Progenitor cell of endocrine pancreas (in vitro differentiated cells): ENCODE measurements around the gene TUBD1. TPM values are rescaled to one million over a fixed set of nuclear protein-coding genes. Genes with fewer than 3 reads are reported as not detected.

Experiments used
- DNase-seq: peaks from one replicate; pipeline ENCODE4 v3.0.0; 2021; ENCODE audit warnings: low spot score; ENCODE audit not compliant: unreplicated experiment
- H3K27ac Mint-ChIP-seq: 2 replicates; pipeline ENCODE4 v1.8.0; 2021; ENCODE audit warnings: mild to moderate bottlenecking, moderate library complexity, mixed read lengths
- H3K27me3 Mint-ChIP-seq: 2 replicates; pipeline ENCODE4 v1.8.0; 2021; ENCODE audit warnings: mixed read lengths
- H3K36me3 Mint-ChIP-seq: 2 replicates; pipeline ENCODE4 v1.8.0; 2022; ENCODE audit warnings: mixed read lengths; ENCODE audit not compliant: insufficient read depth
- H3K4me1 Mint-ChIP-seq: 2 replicates; pipeline ENCODE4 v1.8.0; 2021; ENCODE audit warnings: low read depth, mixed read lengths
- H3K4me3 Mint-ChIP-seq: 2 replicates; pipeline ENCODE4 v1.8.0; 2021; ENCODE audit warnings: low read depth, mild to moderate bottlenecking, moderate library complexity, mixed read lengths
- H3K9me3 Mint-ChIP-seq: 2 replicates; pipeline ENCODE4 v1.8.0; 2021; ENCODE audit warnings: low read depth, mixed read lengths
- CTCF ChIP-seq: fragments of 200-600 bp; sonication (generic); IDR thresholded peaks from one replicate; pipeline ENCODE4 v1.5.0; 2021; ENCODE audit warnings: antibody characterized with exemption, mild to moderate bottlenecking; ENCODE audit not compliant: unreplicated experiment
- total RNA-seq: library from RNA; stranded (reverse); gene quantifications from 2 replicates; pipeline ENCODE4 v1.2.1, GENCODE V29; 2021

TUBD1 gene
- total RNA-seq, 1 donor from 2014 or later: 31.7 TPM

- peak overlapping the region; percentile 91 for H3K27ac Mint-ChIP-seq
- TF ChIP-seq CTCF: no peak
- peaks cover 50% of the 10 kb centered on the region for H3K4me1 Mint-ChIP-seq
- H3K4me3 Mint-ChIP-seq: peak overlapping the region; percentile 25
- H3K27me3 Mint-ChIP-seq: no peaks in the 10 kb centered on the region
- H3K36me3 Mint-ChIP-seq: peaks cover 2% of the 10 kb centered on the region
- no peaks in the 10 kb centered on the region for H3K9me3 Mint-ChIP-seq
- DNase-seq: no peak
These were observed 64.3 kb downstream of the TUBD1 start for GRCh38 chr17:59828478-59828760.

- Mint-ChIP-seq H3K36me3 (peaks cover 2% of the 10 kb centered on the region), H3K4me3 (peak overlapping the region; percentile 25), H3K4me1 (peaks cover 46% of the 10 kb centered on the region), H3K27me3 (no peaks in the 10 kb centered on the region), H3K9me3 (no peaks in the 10 kb centered on the region), H3K27ac (peak overlapping the region; percentile 91)
- no peak for DNase-seq
- TF ChIP-seq CTCF: no peak
These were observed 64.8 kb downstream of the TUBD1 start for GRCh38 chr17:59827721-59828477.

- peaks cover 7% of the 10 kb centered on the region for H3K36me3 Mint-ChIP-seq
- no peak for TF ChIP-seq CTCF
- no peak for DNase-seq
- no peaks in the 10 kb centered on the region for H3K27me3 Mint-ChIP-seq
- peaks cover 44% of the 10 kb centered on the region for H3K4me1 Mint-ChIP-seq
- H3K4me3 Mint-ChIP-seq: no peak overlapping the region
- peak overlapping the region; percentile 47 for H3K27ac Mint-ChIP-seq
- no peaks in the 10 kb centered on the region for H3K9me3 Mint-ChIP-seq
These were observed 65.9 kb downstream of the TUBD1 start for GRCh38 chr17:59826706-59827453.

GRCh38 chr17:59825533-59826322 is 67.0 kb downstream of the TUBD1 start:
- no peak for DNase-seq
- Mint-ChIP-seq H3K9me3 (no peaks in the 10 kb centered on the region), H3K4me1 (peaks cover 40% of the 10 kb centered on the region), H3K27ac (peak overlapping the region; percentile 53), H3K36me3 (peaks cover 7% of the 10 kb centered on the region), H3K27me3 (no peaks in the 10 kb centered on the region), H3K4me3 (no peak overlapping the region)
- TF ChIP-seq CTCF: no peak

- no peak overlapping the region for H3K4me3 Mint-ChIP-seq
- no peak overlapping the region for H3K27ac Mint-ChIP-seq
- no peak for DNase-seq
- H3K36me3 Mint-ChIP-seq: peaks cover 15% of the 10 kb centered on the region
- no peak for TF ChIP-seq CTCF
- no peaks in the 10 kb centered on the region for H3K27me3 Mint-ChIP-seq
- no peaks in the 10 kb centered on the region for H3K9me3 Mint-ChIP-seq
- no peaks in the 10 kb centered on the region for H3K4me1 Mint-ChIP-seq
These were observed 76.8 kb downstream of the TUBD1 start for GRCh38 chr17:59815965-59816364.
